Neural cell (in vitro differentiated cells): ENCODE results near the gene TBCK.

Source experiments
- EZH2 ChIP-seq: fragments of 200-600, 300-800 bp; shearing (Covaris generic), sonication (generic); IDR thresholded peaks from 2 replicates; pipeline ENCODE4 v1.6.1; 2014; ENCODE audit warnings: antibody characterized with exemption, low read length, borderline replicate concordance, mild to moderate bottlenecking; ENCODE audit not compliant: insufficient read depth, poor library complexity, severe bottlenecking
- TF ChIP-seq, protein P1 (sequence below): fragments of 450-650 bp; IDR thresholded peaks from 2 replicates; pipeline ENCODE4 v1.5.1; 2014; ENCODE audit warnings: antibody characterized with exemption, mild to moderate bottlenecking, moderate library complexity; ENCODE audit not compliant: poor library complexity, severe bottlenecking

DNA sequence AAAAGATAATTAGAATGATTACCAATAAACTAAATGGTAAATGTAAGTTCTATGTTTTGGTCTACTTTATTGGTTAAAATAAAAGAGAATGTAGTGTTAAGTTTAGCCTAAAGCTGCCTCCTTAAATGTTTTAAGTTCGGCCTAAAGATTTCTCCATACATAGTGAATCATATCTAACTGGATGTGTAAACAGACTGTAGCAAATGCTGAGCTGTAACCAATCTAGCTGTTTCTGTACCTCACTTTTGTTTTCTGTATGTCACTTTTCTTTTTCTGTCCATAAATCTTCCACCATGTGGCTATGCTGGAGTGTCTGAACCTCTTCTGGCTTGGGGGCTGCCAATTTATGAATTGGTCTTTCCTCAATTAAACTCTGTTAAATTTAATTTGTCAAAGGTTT, 121.2 kb downstream of the TBCK start:
- TF ChIP-seq, protein P1, sequence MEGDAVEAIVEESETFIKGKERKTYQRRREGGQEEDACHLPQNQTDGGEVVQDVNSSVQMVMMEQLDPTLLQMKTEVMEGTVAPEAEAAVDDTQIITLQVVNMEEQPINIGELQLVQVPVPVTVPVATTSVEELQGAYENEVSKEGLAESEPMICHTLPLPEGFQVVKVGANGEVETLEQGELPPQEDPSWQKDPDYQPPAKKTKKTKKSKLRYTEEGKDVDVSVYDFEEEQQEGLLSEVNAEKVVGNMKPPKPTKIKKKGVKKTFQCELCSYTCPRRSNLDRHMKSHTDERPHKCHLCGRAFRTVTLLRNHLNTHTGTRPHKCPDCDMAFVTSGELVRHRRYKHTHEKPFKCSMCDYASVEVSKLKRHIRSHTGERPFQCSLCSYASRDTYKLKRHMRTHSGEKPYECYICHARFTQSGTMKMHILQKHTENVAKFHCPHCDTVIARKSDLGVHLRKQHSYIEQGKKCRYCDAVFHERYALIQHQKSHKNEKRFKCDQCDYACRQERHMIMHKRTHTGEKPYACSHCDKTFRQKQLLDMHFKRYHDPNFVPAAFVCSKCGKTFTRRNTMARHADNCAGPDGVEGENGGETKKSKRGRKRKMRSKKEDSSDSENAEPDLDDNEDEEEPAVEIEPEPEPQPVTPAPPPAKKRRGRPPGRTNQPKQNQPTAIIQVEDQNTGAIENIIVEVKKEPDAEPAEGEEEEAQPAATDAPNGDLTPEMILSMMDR, result no peak
- TF ChIP-seq EZH2, result no peak
